GM20000 (cell line): ENCODE measurements around the gene TP53I11.

Source experiments
- DNase-seq: peaks from one replicate; pipeline ENCODE4 v3.0.0; 2012; ENCODE audit warnings: low spot score
- CTCF ChIP-seq: IDR thresholded peaks from 2 replicates; pipeline ENCODE4 v1.5.1; 2012; ENCODE audit warnings: mild to moderate bottlenecking, control low read depth; ENCODE audit errors: extremely low read depth, missing control alignments

TP53I11 gene

GRCh38 chr11:44943118-44943517 lies 7.6 kb downstream of the TP53I11 start:
- DNase-seq: no peak

GRCh38 chr11:44942029-44942955 lies 8.4 kb downstream of the TP53I11 start:
- no peak for DNase-seq
- no peak for TF ChIP-seq CTCF

More at GRCh38 chr11:44943118-44943517, 7.6 kb downstream of the TP53I11 start:
- no peak for TF ChIP-seq CTCF

GRCh38 chr11:44941259-44942021 lies 9.2 kb downstream of the TP53I11 start:
- TF ChIP-seq CTCF: no peak
- DNase-seq: no peak

GRCh38 chr11:44940835-44941234 lies 9.8 kb downstream of the TP53I11 start:
- no peak for DNase-seq
- TF ChIP-seq CTCF: no peak

GRCh38 chr11:44940404-44940803 lies 10.3 kb downstream of the TP53I11 start:
- TF ChIP-seq CTCF: no peak
- no peak for DNase-seq

- TF ChIP-seq CTCF: no peak
- no peak for DNase-seq
Observed at GRCh38 chr11:44939673-44940395, 10.8 kb downstream of the TP53I11 start.
